T47D (cell line): Measurements from ENCODE around the gene BIRC5.
"Not testable (repeated sequence)": the region's sequence is repeated elsewhere in the genome, so short reads cannot be mapped to it uniquely, and the experiment has no call there.

Experiments used
- DNase-seq, 2 experiments: peaks; one replicate each; pipeline versions ENCODE4 v3.0.0 to v3.0.0-alpha.2; 2011 to 2012; ENCODE audit warnings: low read depth in 1 of 2, low spot score in 1 of 2
- JUND ChIP-seq: IDR thresholded peaks from 2 replicates; pipeline ENCODE4 v1.6.1; 2012; ENCODE audit warnings: low read depth
- in situ Hi-C: cut with HindIII; loops from 2 replicates; pipeline ENCODE4 v1.10.0; 2016; ENCODE audit warnings: low sequenced_read_pairs, low pct_unique_long_range_greater_than_20kb

Gene BIRC5

DNA sequence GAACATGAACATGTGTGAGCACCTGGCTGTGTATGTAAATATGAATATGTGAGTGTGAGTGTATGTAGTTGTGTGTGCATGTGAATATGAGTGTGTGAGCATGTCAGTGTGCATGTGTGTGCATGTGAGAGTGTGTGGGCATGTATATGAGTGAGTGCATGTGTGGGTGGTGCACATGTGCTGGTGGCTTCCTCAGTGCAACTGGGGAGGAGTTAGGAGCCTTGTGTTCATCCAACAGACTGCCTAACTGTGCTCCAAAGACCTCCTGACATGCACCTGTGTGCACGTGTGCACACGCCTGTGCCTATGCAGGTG lies 18.8 kb downstream of the BIRC5 start:
- in situ Hi-C loops = no loop called here
- no peak for DNase-seq
- no peak for TF ChIP-seq JUND

DNA sequence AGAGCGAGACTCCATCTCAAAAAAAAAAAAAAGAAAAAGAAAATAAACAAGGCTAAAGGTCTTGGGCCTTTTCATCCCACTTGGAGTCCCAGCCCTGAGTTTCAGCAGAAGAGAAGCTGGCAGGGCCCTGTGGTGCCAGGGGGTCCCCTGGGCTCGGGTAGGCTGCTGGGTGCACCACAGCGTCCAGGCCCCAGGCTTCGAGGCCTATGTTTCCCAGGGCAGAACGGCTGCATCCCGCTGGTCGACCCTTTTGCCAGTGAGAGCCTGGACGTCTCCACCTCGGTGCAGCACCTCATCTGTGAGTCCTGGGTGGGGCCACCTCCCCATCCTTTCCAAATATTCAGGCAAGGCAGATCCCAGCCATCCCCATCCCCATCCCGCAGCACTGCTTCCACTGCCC lies 19.6 kb downstream of the BIRC5 start:
- no peak for TF ChIP-seq JUND
- in situ Hi-C loops = no loop called here
- DNase-seq = no peak

DNA sequence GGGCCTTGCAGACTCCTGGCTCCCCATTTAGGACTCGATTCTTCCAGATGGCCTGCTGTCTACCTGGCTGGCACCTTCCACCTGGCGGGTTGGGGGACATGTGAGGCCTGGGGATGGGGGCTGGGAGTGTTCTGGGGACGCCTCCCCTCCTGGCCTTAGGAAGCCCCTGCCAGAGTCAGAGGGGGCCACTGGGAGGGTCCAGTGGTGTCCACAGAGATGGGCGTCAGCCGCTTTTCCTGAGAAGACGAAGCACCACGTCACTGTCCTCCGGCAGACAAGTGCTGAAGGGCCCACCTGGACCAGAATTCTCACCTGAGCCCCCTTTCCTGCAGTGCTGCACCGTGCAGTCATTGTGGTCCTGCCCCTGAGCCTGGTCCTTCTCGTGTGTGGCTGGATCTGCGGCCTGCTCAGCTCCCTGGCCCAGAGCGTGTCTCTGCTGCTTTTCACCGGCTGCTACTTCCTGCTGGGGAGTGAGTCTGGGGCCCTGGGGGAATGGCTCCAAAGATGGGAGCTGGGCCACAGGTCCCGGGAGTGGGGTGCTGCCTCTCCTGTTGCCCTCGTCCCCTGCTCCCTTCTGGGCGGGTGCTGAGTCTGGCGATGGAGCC lies 20.3 kb downstream of the BIRC5 start:
- in situ Hi-C loops = no loop called here
- DNase-seq = no peak
- TF ChIP-seq JUND = no peak

GRCh38 chr17:78235022-78235421 lies 21.0 kb downstream of the BIRC5 start:
- in situ Hi-C loops, DNase-seq: not testable (repeated sequence)

DNA sequence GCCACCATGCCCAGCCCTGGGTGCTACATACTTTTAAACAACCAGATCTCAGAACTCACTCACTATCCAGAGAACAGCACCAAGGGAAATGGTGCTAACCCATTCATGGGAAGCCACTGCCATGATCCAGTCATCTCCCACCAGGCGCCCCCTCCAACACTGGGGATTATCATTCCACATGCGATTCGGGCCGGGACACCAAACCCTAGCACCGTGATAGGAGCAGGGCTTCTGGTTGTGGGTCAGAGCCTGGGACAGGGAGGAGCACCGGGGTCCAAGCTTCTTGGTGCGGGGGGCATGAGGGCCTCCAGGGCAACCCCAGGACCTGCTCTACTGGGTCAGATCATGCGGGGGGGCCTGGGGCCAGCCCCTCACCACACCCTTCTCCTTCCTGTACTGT lies 21.8 kb downstream of the BIRC5 start:
- in situ Hi-C loops = no loop called here
- no peak for DNase-seq
- TF ChIP-seq JUND = no peak

- TF ChIP-seq JUND = no peak
- no peak for DNase-seq
- in situ Hi-C loops = no loop called here
Observed at GRCh38 chr17:78236362-78237127, 22.5 kb downstream of the BIRC5 start.

GRCh38 chr17:78237401-78238012 lies 23.5 kb downstream of the BIRC5 start:
- no peak for DNase-seq
- TF ChIP-seq JUND = no peak
- in situ Hi-C loops = no loop called here

GRCh38 chr17:78238823-78239488 lies 24.9 kb downstream of the BIRC5 start:
- DNase-seq = no peak
- in situ Hi-C loops = no loop called here
- no peak for TF ChIP-seq JUND

GRCh38 chr17:78239489-78239931 lies 25.5 kb downstream of the BIRC5 start:
- in situ Hi-C loops = no loop called here
- no peak for TF ChIP-seq JUND
- no peak for DNase-seq

- DNase-seq = no peak
- in situ Hi-C loops = no loop called here
- TF ChIP-seq JUND = no peak
Observed at GRCh38 chr17:78240012-78240655, 26.1 kb downstream of the BIRC5 start.

DNA sequence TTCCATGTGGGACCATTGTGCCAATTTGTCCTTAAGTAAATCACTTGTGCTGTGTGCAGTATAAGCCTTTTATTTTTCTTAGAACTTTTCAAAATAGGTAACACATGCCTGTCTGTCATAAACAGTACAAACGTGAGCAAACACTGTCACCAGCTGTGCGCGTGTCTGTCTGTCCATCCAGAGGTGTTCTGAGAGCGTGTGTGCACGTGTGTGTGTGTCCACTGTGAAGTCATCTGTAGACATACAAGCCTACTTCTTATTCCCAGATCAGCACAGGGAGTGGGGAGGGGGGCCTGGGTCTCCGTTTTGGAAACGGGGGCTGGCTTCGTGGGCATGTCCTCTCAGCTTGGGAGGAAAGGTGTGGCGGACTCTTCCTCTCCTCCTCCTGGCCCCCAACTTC lies 26.8 kb downstream of the BIRC5 start:
- no peak for TF ChIP-seq JUND
- in situ Hi-C loops = no loop called here
- DNase-seq = no peak

GRCh38 chr17:78241277-78242023 lies 27.4 kb downstream of the BIRC5 start:
- in situ Hi-C loops = no loop called here
- DNase-seq = peak in 1 of 2 experiments; percentile 92
- no peak for TF ChIP-seq JUND
